HepG2 (cell line): ENCODE measurements around the gene KNCN.

Experiments used
- EZH2 ChIP-seq: conservative IDR thresholded peaks from 2 replicates; pipeline ENCODE4 v1.6.1; 2012; ENCODE audit warnings: mild to moderate bottlenecking, low read depth, low read length, moderate library complexity
- HNF4A ChIP-seq: sonication (generic); formaldehyde crosslinking; IDR thresholded peaks from 2 replicates; pipeline ENCODE4 v1.4.0; 2020; ENCODE audit warnings: missing genetic modification reagents
- JUN ChIP-seq: sonication (generic); formaldehyde crosslinking; IDR thresholded peaks from 2 replicates; pipeline ENCODE4 v1.4.0; 2020; ENCODE audit warnings: mild to moderate bottlenecking, missing genetic modification reagents
- POLR2A ChIP-seq, 2 experiments: IDR thresholded peaks; 2 replicates each; pipeline ENCODE4 v1.6.1; 2011; ENCODE audit warnings: low read depth in 2 of 2, low read length in 2 of 2, mild to moderate bottlenecking in 1 of 2, moderate library complexity in 1 of 2; ENCODE audit not compliant: insufficient read depth in 1 of 2
- RAD51 ChIP-seq: fragments of 450-650 bp; IDR thresholded peaks from 2 replicates; pipeline ENCODE4 v1.6.1; 2016; ENCODE audit warnings: borderline replicate concordance
- SIN3A ChIP-seq: IDR thresholded peaks from 2 replicates; pipeline ENCODE4 v1.6.1; 2011; ENCODE audit warnings: low read depth, mild to moderate bottlenecking, control low read depth, low read length, borderline replicate concordance
- TBX2 ChIP-seq: sonication (generic); formaldehyde crosslinking; IDR thresholded peaks from 2 replicates; pipeline ENCODE4 v1.5.0; 2020; ENCODE audit warnings: missing genetic modification reagents, mild to moderate bottlenecking, borderline replicate concordance
- ZBTB8A ChIP-seq: sonication (generic); formaldehyde crosslinking; IDR thresholded peaks from 2 replicates; pipeline ENCODE4 v1.4.0; 2020; ENCODE audit warnings: mild to moderate bottlenecking, low read depth, missing genetic modification reagents, borderline replicate concordance
- ZFP41 ChIP-seq: sonication (generic); formaldehyde crosslinking; IDR thresholded peaks from 2 replicates; pipeline ENCODE4 v1.4.0; 2020; ENCODE audit warnings: mild to moderate bottlenecking, missing genetic modification reagents, borderline replicate concordance
- TF ChIP-seq, protein P1 (sequence below): sonication (generic); formaldehyde crosslinking; IDR thresholded peaks from 2 replicates; pipeline ENCODE4 v1.5.0; 2020; ENCODE audit warnings: mild to moderate bottlenecking, missing genetic modification reagents, moderate library complexity
- TF ChIP-seq, protein P2 (sequence below): sonication (generic); formaldehyde crosslinking; IDR thresholded peaks from 2 replicates; pipeline ENCODE4 v1.5.1; 2020; ENCODE audit warnings: mild to moderate bottlenecking, missing genetic modification reagents, moderate library complexity

DNA sequence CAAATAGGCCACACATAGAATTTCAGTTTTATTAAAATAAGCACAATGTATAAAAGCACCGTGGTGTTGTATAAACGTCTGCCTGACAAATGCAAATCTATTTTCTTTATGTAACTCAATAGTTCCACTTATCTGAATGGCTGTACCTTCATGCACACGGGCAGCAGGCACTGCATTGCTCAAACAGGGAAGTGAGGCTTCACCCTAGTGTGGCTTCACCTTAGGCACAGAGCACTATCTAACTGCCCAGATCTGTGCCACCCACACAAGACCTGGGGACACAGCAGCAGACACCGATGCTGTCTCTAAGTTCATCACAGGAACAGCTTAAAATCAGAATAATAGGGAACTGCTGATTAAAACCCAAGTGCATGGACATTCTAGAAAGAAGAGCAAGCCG lies 6.0 kb upstream of the KNCN start:
- TF ChIP-seq ZFP41, result no peak
- no peak for TF ChIP-seq SIN3A
- TF ChIP-seq EZH2, result no peak
- TF ChIP-seq JUN (CRISPR knock-in tag), result no peak
- TF ChIP-seq TBX2 (CRISPR knock-in tag), result no peak
- TF ChIP-seq POLR2A (IDR thresholded peaks at IDR 0.05; ENCODE audit: insufficient read depth in 1 of 2, low read depth in 2 of 2, low read length in 2 of 2), result no peak
- TF ChIP-seq, protein P1, sequence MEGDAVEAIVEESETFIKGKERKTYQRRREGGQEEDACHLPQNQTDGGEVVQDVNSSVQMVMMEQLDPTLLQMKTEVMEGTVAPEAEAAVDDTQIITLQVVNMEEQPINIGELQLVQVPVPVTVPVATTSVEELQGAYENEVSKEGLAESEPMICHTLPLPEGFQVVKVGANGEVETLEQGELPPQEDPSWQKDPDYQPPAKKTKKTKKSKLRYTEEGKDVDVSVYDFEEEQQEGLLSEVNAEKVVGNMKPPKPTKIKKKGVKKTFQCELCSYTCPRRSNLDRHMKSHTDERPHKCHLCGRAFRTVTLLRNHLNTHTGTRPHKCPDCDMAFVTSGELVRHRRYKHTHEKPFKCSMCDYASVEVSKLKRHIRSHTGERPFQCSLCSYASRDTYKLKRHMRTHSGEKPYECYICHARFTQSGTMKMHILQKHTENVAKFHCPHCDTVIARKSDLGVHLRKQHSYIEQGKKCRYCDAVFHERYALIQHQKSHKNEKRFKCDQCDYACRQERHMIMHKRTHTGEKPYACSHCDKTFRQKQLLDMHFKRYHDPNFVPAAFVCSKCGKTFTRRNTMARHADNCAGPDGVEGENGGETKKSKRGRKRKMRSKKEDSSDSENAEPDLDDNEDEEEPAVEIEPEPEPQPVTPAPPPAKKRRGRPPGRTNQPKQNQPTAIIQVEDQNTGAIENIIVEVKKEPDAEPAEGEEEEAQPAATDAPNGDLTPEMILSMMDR (CRISPR knock-in tag), result no peak
- TF ChIP-seq RAD51, result no peak
- TF ChIP-seq, protein P2, sequence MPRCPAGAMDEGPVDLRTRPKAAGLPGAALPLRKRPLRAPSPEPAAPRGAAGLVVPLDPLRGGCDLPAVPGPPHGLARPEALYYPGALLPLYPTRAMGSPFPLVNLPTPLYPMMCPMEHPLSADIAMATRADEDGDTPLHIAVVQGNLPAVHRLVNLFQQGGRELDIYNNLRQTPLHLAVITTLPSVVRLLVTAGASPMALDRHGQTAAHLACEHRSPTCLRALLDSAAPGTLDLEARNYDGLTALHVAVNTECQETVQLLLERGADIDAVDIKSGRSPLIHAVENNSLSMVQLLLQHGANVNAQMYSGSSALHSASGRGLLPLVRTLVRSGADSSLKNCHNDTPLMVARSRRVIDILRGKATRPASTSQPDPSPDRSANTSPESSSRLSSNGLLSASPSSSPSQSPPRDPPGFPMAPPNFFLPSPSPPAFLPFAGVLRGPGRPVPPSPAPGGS (CRISPR knock-in tag), result no peak
- no peak for TF ChIP-seq HNF4A
- no peak for TF ChIP-seq ZBTB8A (CRISPR knock-in tag)
